MM.1S (cell line): ENCODE measurements around the gene CHURC1.

ENCODE experiments used
- DNase-seq: peaks from one replicate; pipeline ENCODE4 v3.0.0-alpha.2; 2015
- H2AFZ ChIP-seq: fragments of 300-600 bp; sonication (generic); 2 replicates; pipeline ENCODE4 v1.6.0; 2016; ENCODE audit warnings: antibody characterized with exemption, low read length
- H3F3A ChIP-seq: fragments of 300-600 bp; sonication (generic); 2 replicates; pipeline ENCODE4 v1.6.1; 2016; ENCODE audit warnings: mild to moderate bottlenecking, antibody characterized with exemption, low read length, moderate library complexity, mixed read lengths; ENCODE audit not compliant: insufficient read depth
- H3K27ac ChIP-seq: fragments of 300-600 bp; sonication (generic); 2 replicates; pipeline ENCODE4 v1.5.1; 2016; ENCODE audit warnings: mild to moderate bottlenecking, low read length
- H3K27me3 ChIP-seq: fragments of 300-600 bp; sonication (generic); replicated peaks from 2 replicates; pipeline ENCODE4 v1.6.0; 2016; ENCODE audit warnings: low read length; ENCODE audit not compliant: insufficient read depth
- H3K36me3 ChIP-seq: fragments of 300-600 bp; sonication (generic); replicated peaks from 2 replicates; pipeline ENCODE4 v1.6.1; 2016; ENCODE audit warnings: mild to moderate bottlenecking, low read length, mixed read lengths; ENCODE audit not compliant: insufficient read depth
- H3K4me1 ChIP-seq: fragments of 300-600 bp; sonication (generic); 2 replicates; pipeline ENCODE4 v1.6.1; 2016; ENCODE audit warnings: low read length, mixed read lengths
- H3K4me2 ChIP-seq: fragments of 300-600 bp; sonication (generic); 2 replicates; pipeline ENCODE4 v1.6.0; 2016; ENCODE audit warnings: low read depth, low read length
- H3K4me3 ChIP-seq: fragments of 300-600 bp; sonication (generic); 2 replicates; pipeline ENCODE4 v1.5.1; 2016; ENCODE audit warnings: low read length, mixed read lengths
- H3K79me2 ChIP-seq: fragments of 300-600 bp; sonication (generic); 2 replicates; pipeline ENCODE4 v1.6.1; 2016; ENCODE audit warnings: mixed run types, low read length, mixed read lengths
- H3K9ac ChIP-seq: fragments of 300-600 bp; sonication (generic); 2 replicates; pipeline ENCODE4 v1.6.1; 2016; ENCODE audit warnings: low read length, mixed read lengths
- H3K9me2 ChIP-seq: fragments of 300-600 bp; sonication (generic); replicated peaks from 2 replicates; pipeline ENCODE4 v1.6.1; 2016; ENCODE audit warnings: mild to moderate bottlenecking, low read length, mixed read lengths; ENCODE audit not compliant: insufficient read depth
- H3K9me3 ChIP-seq: fragments of 300-600 bp; sonication (generic); replicated peaks from 2 replicates; pipeline ENCODE4 v1.6.1; 2016; ENCODE audit warnings: mild to moderate bottlenecking, low read length, mixed read lengths; ENCODE audit not compliant: insufficient read depth
- H4K20me1 ChIP-seq: fragments of 300-600 bp; sonication (generic); 2 replicates; pipeline ENCODE4 v1.6.1; 2016; ENCODE audit warnings: mild to moderate bottlenecking, low read length, moderate library complexity, mixed read lengths; ENCODE audit not compliant: insufficient read depth
- CTCF ChIP-seq: fragments of 300-600 bp; sonication (generic); IDR thresholded peaks from 2 replicates; pipeline ENCODE4 v1.5.1; 2016; ENCODE audit warnings: antibody characterized with exemption, low read length, mixed read lengths
- EZH2 ChIP-seq: fragments of 300-600 bp; sonication (generic); optimal IDR thresholded peaks from 2 replicates; pipeline ENCODE3; 2017; ENCODE audit warnings: low read depth, mild to moderate bottlenecking, antibody characterized with exemption, low read length, mixed read lengths
- EZH2phosphoT487 ChIP-seq: fragments of 300-600 bp; sonication (generic); IDR thresholded peaks from 2 replicates; pipeline ENCODE4 v1.6.1; 2018; ENCODE audit warnings: antibody characterized with exemption, low read length

The CHURC1 gene

DNA sequence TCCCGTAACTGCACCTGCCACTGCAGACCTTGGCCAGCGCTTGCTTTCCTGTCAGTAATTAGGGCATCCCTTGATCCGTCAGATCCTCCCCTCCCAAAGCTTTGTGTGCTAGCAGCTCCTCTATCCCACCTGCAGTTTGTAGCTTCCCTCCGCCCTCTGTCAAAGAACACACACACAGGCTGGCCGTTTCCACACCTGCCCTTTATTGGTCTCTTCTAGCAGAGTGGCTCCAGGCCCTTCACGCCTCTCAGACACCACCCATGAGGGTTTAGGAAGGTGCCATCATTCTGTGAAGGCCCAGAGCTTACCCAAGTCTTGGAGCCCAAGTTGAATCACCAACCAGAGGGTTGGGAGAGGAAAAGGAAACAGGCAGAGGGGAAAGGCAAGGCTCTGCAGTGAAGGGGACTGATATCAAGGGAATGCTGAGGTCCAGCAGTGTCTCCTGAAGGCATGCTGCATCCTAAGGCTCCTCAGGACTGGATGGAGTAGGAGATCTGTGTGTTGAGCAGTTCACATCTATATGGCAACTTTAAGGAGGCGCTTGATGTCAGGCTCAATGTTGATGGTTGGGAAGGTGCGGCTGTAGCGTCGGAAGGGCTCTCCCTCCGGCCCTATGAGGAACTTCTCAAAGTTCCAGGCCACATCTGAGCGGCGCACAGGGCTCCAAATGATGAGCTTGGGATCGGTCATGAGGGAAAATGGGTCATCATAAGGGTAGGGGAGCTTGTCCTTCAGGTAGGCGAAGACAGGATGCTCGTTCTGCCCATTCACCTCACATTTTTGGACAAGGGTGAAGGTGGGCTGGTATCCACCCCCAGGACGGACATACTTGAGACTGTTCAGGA lies 24.9 kb downstream of the CHURC1 start:
- no peaks in the 10 kb centered on the region for H3K36me3 ChIP-seq
- peaks cover 7% of the 10 kb centered on the region for H3K79me2 ChIP-seq
- H3F3A ChIP-seq, result peaks cover 11% of the 10 kb centered on the region; the same call in 1 of the 2 replicates
- DNase-seq, result no peak
- H4K20me1 ChIP-seq, result no peaks in the 10 kb centered on the region
- H3K4me3 ChIP-seq, result no peak overlapping the region
- H3K4me1 ChIP-seq, result peaks cover 25% of the 10 kb centered on the region
- TF ChIP-seq EZH2 (no peak), CTCF (no peak), EZH2phosphoT487 (no peak)
- H3K9me3 ChIP-seq, result no peaks in the 10 kb centered on the region
- no peaks in the 10 kb centered on the region for H3K9me2 ChIP-seq
- no peak overlapping the region for H3K27ac ChIP-seq
- H3K4me2 ChIP-seq, result no peak overlapping the region
- no peak overlapping the region for H2AFZ ChIP-seq
- H3K9ac ChIP-seq, result no peak overlapping the region
- no peaks in the 10 kb centered on the region for H3K27me3 ChIP-seq

DNA sequence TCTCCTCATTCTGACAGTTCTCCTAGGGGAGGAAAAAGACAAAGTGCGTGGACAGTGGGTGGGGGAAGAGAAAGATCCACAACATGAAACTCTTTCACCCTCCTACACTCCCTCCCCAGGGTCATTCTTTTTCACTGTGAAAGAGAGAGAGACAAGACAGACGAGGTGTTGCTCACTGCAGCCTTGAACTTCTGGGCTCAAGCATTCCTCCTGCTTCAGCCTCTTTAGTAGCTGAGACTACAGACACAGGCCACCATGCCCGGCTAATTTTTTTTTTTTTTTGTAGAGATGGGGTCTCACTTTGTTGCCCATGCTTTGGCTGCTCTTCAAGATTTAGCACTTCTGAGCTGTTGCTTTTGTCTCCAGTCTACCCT lies 25.5 kb downstream of the CHURC1 start:
- H3K9me2 ChIP-seq, result no peaks in the 10 kb centered on the region
- H3K79me2 ChIP-seq, result peaks cover 7% of the 10 kb centered on the region
- no peak overlapping the region for H3K4me3 ChIP-seq
- H3F3A ChIP-seq, result peaks cover 11% of the 10 kb centered on the region; the same call in 1 of the 2 replicates
- no peaks in the 10 kb centered on the region for H3K36me3 ChIP-seq
- no peak overlapping the region for H3K9ac ChIP-seq
- H4K20me1 ChIP-seq, result no peaks in the 10 kb centered on the region
- no peak for TF ChIP-seq EZH2
- TF ChIP-seq EZH2phosphoT487, result no peak
- no peak for TF ChIP-seq CTCF
- H3K9me3 ChIP-seq, result no peaks in the 10 kb centered on the region
- no peak overlapping the region for H2AFZ ChIP-seq
- no peak overlapping the region for H3K27ac ChIP-seq
- no peaks in the 10 kb centered on the region for H3K27me3 ChIP-seq
- H3K4me2 ChIP-seq, result no peak overlapping the region
- DNase-seq, result no peak
- H3K4me1 ChIP-seq, result peaks cover 25% of the 10 kb centered on the region

- no peak for DNase-seq
- Histone ChIP-seq H2AFZ (no peak overlapping the region), H3K9me2 (no peaks in the 10 kb centered on the region), H3F3A (peaks cover 11% of the 10 kb centered on the region; the same call in 1 of the 2 replicates), H3K9me3 (no peaks in the 10 kb centered on the region), H3K4me1 (peaks cover 24% of the 10 kb centered on the region), H3K27ac (no peak overlapping the region), H3K79me2 (peaks cover 7% of the 10 kb centered on the region), H4K20me1 (no peaks in the 10 kb centered on the region), H3K36me3 (no peaks in the 10 kb centered on the region), H3K27me3 (no peaks in the 10 kb centered on the region), H3K9ac (no peak overlapping the region), H3K4me2 (no peak overlapping the region), H3K4me3 (no peak overlapping the region)
- TF ChIP-seq EZH2, result no peak
- no peak for TF ChIP-seq EZH2phosphoT487
These were observed 26.2 kb downstream of the CHURC1 start for GRCh38 chr14:64940336-64940910.
